Measurements from ENCODE around the gene FLOT1. TPM values are rescaled to one million over a fixed set of nuclear protein-coding genes. Genes with fewer than 3 reads are reported as not detected.
A peak's percentile ranks its signal among the peaks of the same experiment; 100 is the strongest.

The FLOT1 gene
- total and polyA plus RNA-seq, 2 of the 13 experiments (the other 11 are each of a cell fraction or from before 2014, with no cell fraction given) = 82.3 to 130 TPM

DNA sequence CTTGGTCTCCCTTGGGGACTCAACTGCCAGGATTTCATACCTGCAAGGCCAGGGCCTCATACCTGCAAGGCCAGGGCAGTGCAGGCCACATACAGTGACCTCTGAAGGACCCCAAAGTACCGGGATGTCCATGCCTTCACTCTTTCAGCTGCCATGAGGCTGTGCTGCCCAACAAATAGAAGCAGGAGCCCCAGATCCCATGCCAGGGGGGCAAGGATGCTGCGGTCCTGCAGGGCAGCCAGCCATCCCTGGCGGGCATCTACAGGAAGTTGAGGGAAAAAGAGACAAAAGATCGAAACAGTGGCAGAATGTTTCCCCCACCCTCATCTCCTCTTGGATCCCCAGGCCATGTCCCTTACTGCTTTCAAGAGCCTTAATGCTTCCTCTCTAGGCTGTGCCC is 52.5 kb downstream of the FLOT1 start (continued):
- TF ChIP-seq ZNF567 (CRISPR knock-in tag; IDR thresholded peaks at IDR 0.05; ENCODE audit: borderline replicate concordance) = 0 out of 2 replicates have a peak, but pooled peaks have one; percentile 37
- TF ChIP-seq RAD51 (IDR thresholded peaks at IDR 0.05; ENCODE audit: borderline replicate concordance) = no peak
- TF ChIP-seq, protein P1, sequence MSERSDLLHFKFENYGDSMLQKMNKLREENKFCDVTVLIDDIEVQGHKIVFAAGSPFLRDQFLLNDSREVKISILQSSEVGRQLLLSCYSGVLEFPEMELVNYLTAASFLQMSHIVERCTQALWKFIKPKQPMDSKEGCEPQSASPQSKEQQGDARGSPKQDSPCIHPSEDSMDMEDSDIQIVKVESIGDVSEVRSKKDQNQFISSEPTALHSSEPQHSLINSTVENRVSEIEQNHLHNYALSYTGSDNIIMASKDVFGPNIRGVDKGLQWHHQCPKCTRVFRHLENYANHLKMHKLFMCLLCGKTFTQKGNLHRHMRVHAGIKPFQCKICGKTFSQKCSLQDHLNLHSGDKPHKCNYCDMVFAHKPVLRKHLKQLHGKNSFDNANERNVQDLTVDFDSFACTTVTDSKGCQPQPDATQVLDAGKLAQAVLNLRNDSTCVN (CRISPR knock-in tag; IDR thresholded peaks at IDR 0.05; ENCODE audit: borderline replicate concordance) = no peak
- TF ChIP-seq, protein P2, sequence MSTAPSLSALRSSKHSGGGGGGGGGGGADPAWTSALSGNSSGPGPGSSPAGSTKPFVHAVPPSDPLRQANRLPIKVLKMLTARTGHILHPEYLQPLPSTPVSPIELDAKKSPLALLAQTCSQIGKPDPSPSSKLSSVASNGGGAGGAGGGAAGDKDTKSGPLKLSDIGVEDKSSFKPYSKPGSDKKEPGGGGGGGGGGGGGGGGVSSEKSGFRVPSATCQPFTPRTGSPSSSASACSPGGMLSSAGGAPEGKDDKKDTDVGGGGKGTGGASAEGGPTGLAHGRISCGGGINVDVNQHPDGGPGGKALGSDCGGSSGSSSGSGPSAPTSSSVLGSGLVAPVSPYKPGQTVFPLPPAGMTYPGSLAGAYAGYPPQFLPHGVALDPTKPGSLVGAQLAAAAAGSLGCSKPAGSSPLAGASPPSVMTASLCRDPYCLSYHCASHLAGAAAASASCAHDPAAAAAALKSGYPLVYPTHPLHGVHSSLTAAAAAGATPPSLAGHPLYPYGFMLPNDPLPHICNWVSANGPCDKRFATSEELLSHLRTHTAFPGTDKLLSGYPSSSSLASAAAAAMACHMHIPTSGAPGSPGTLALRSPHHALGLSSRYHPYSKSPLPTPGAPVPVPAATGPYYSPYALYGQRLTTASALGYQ (CRISPR knock-in tag; IDR thresholded peaks at IDR 0.05) = no peak

- H3K9ac ChIP-seq (ENCODE audit: insufficient read depth, low read depth, low read length) = 0 out of 2 replicates have a peak overlapping the region, but pooled peaks have one; percentile 54
- no peaks in the 10 kb centered on the region for H3K9me3 ChIP-seq (ENCODE audit: low read length)
- no peak overlapping the region for H3K4me3 ChIP-seq (replicated peaks in 1 of 3; ENCODE audit: insufficient read depth in 1 of 3, low read depth in 2 of 3, low read length in 3 of 3)
- no peaks in the 10 kb centered on the region for H4K20me1 ChIP-seq (ENCODE audit: insufficient read depth, low read length)
- H3K79me2 ChIP-seq (ENCODE audit: insufficient read depth, low read length) = no peaks in the 10 kb centered on the region
- H3K27me3 ChIP-seq (ENCODE audit: control insufficient read depth in 1 of 2, insufficient read depth in 2 of 2, low read length in 2 of 2) = no peaks in the 10 kb centered on the region
- ATAC-seq (no peak), DNase-seq (ENCODE audit: low spot score) (no peak), FAIRE-seq (no peak)
- no TSS peak for BruUV-seq (replicated peaks)
- TF ChIP-seq, protein P3, sequence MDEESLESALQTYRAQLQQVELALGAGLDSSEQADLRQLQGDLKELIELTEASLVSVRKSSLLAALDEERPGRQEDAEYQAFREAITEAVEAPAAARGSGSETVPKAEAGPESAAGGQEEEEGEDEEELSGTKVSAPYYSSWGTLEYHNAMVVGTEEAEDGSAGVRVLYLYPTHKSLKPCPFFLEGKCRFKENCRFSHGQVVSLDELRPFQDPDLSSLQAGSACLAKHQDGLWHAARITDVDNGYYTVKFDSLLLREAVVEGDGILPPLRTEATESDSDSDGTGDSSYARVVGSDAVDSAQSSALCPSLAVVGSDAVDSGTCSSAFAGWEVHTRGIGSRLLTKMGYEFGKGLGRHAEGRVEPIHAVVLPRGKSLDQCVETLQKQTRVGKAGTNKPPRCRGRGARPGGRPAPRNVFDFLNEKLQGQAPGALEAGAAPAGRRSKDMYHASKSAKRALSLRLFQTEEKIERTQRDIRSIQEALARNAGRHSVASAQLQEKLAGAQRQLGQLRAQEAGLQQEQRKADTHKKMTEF (CRISPR knock-in tag; IDR thresholded peaks at IDR 0.05) = no peak
- no peak for TF ChIP-seq MEF2D (CRISPR knock-in tag; IDR thresholded peaks at IDR 0.05)
- no peak for TF ChIP-seq ZNF101 (CRISPR knock-in tag; IDR thresholded peaks at IDR 0.05; ENCODE audit: borderline replicate concordance, low read depth)
- TF ChIP-seq MLX (CRISPR knock-in tag; IDR thresholded peaks at IDR 0.05) = no peak
- TF ChIP-seq DNMT3B (CRISPR knock-in tag; conservative IDR thresholded peaks at IDR 0.05) = no peak
- TF ChIP-seq NR2F6 (IDR thresholded peaks at IDR 0.05) = no peak
- no peak for TF ChIP-seq NR2F6 (CRISPR knock-in tag; IDR thresholded peaks at IDR 0.05)
- no peak for TF ChIP-seq TBP (CRISPR knock-in tag; IDR thresholded peaks at IDR 0.05)
- no peak overlapping the region for H3K4me2 ChIP-seq (ENCODE audit: low read depth, low read length)
- peaks cover 57% of the 10 kb centered on the region for H3K4me1 ChIP-seq (ENCODE audit: insufficient read depth, low read length)
- intact Hi-C loops (cut with micrococcal nuclease; ENCODE audit: unreplicated experiment) = no loop called here
- in situ Hi-C loops (cut with HindIII; ENCODE audit: extremely low pct_ligation_motif_present, low pct_unique_long_range_greater_than_20kb) = loop anchor here (25.0 kb wide), 1 partner anchor 398 kb away; no protein-coding TSS in a partner anchor
- ChIA-PET CTCF (ENCODE audit: low intra/inter-chr PET ratio, low total read pairs) (no interaction called here), POLR2A (interaction anchor here (1.0 to 3.0 kb wide), 5 partner anchors 16 to 71 kb away, joined by 3 to 23 read pairs (median 7); partner anchors contain the start of genes DHX16, MDC1, MRPS18B and TUBB)
- H2AFZ ChIP-seq (ENCODE audit: low read length) = no peak overlapping the region
- 91% methylated on average over 11 of the region's 11 CpGs for WGBS (ENCODE audit: low lambda C conversion rate)
- no peaks in the 10 kb centered on the region for H3K36me3 ChIP-seq (replicated peaks in 1 of 2; ENCODE audit: control insufficient read depth in 1 of 2, insufficient read depth in 2 of 2, low read length in 2 of 2)
- H3K27ac ChIP-seq (ENCODE audit: extremely low read length, insufficient read depth, low read length) = no peak overlapping the region
These were observed 53.2 kb downstream of the FLOT1 start for GRCh38 chr6:30689022-30689865.
